Fibroblast of the aortic adventitia (primary cell): ENCODE measurements around the gene EXOC7. TPM values are rescaled to one million over a fixed set of nuclear protein-coding genes. Genes with fewer than 3 reads are reported as not detected.

Experiments
- DNase-seq: peaks from one replicate; pipeline ENCODE4 v3.0.0-alpha.2; 2010; ENCODE audit warnings: low read depth
- H3K4me3 ChIP-seq: 2 replicates; pipeline ENCODE4 v1.5.1; 2011; ENCODE audit warnings: low read depth, mild to moderate bottlenecking, control low read depth, low read length, moderate library complexity
- total RNA-seq: library from RNA; depleted of rRNA; stranded (reverse); fragments of >200 nt; gene quantifications from 2 replicates; pipeline ENCODE4 v1.2.3, GENCODE V29; 2012; ENCODE audit warnings: low replicate concordance
- TF ChIP-seq, protein P1 (sequence below): IDR thresholded peaks from 2 replicates; pipeline ENCODE4 v1.5.1; 2011; ENCODE audit warnings: mild to moderate bottlenecking, low read length, control low read depth, inconsistent platforms; ENCODE audit not compliant: insufficient read depth

Gene EXOC7
- total RNA-seq, 1 donor = 88.5 TPM

GRCh38 chr17:76137351-76138233, 34.0 kb upstream of the EXOC7 start:
- no peak for DNase-seq

GRCh38 chr17:76137001-76137350, 33.4 kb upstream of the EXOC7 start:
- H3K4me3 ChIP-seq = no peak overlapping the region
- DNase-seq = no peak
- TF ChIP-seq, protein P1, sequence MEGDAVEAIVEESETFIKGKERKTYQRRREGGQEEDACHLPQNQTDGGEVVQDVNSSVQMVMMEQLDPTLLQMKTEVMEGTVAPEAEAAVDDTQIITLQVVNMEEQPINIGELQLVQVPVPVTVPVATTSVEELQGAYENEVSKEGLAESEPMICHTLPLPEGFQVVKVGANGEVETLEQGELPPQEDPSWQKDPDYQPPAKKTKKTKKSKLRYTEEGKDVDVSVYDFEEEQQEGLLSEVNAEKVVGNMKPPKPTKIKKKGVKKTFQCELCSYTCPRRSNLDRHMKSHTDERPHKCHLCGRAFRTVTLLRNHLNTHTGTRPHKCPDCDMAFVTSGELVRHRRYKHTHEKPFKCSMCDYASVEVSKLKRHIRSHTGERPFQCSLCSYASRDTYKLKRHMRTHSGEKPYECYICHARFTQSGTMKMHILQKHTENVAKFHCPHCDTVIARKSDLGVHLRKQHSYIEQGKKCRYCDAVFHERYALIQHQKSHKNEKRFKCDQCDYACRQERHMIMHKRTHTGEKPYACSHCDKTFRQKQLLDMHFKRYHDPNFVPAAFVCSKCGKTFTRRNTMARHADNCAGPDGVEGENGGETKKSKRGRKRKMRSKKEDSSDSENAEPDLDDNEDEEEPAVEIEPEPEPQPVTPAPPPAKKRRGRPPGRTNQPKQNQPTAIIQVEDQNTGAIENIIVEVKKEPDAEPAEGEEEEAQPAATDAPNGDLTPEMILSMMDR = no peak

More at GRCh38 chr17:76137351-76138233, 34.0 kb upstream of the EXOC7 start:
- TF ChIP-seq, protein P1 = no peak
- no peak overlapping the region for H3K4me3 ChIP-seq

DNA sequence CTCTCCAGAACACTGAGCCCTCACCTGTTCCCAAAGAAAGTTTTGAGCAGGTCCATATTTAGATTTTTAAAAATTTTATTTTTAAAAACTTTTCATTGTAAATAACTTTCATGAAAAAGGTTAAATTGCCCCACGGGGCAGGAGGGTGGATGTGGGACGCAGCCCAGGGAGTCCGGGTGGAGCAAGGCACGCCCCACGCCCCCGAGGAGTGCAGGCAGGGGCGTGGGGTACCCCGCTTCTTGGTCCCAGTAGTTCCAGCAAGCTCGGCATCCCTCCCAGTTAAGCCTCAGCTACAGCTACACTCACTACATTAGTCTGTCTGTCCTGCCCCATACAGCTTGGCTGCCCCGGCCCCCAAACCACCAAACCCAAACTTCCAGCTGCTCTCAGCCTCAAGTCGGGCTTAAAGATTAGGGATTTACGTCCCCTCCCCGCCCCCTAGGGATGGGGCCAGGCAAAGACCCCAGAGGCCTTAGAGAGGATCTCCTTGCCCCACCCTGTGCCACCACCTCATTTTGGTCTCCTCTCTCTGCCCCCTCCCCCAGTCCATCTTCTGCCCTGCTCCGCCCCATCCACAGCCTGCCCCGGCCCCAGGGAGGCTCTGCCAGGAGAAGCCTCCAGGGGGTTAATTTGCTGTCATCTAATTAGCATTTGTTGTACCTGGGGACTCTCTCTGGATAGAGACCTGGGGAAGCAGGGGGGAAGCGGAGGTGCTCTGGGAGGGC, 32.9 kb upstream of the EXOC7 start:
- TF ChIP-seq, protein P1 = no peak
- DNase-seq = no peak
- no peak overlapping the region for H3K4me3 ChIP-seq

GRCh38 chr17:76135810-76136188, 32.2 kb upstream of the EXOC7 start:
- TF ChIP-seq, protein P1 = no peak
- no peak for DNase-seq
- no peak overlapping the region for H3K4me3 ChIP-seq

GRCh38 chr17:76134911-76135809, 31.6 kb upstream of the EXOC7 start:
- no peak for DNase-seq
- H3K4me3 ChIP-seq = no peak overlapping the region
- TF ChIP-seq, protein P1 = no peak

- TF ChIP-seq, protein P1 = no peak
- DNase-seq = no peak
- no peak overlapping the region for H3K4me3 ChIP-seq
Measured at GRCh38 chr17:76132574-76133338, 29.2 kb upstream of the EXOC7 start.
